ENCODE measurements around the gene TFAP2E. TPM values are rescaled to one million over a fixed set of nuclear protein-coding genes. Genes with fewer than 3 reads are reported as not detected.

TFAP2E gene
- total and polyA plus RNA-seq, 11 donors: 0.12 to 0.57 (median 0.29) TPM; not detected in 3

GRCh38 chr1:35559317-35559944 lies 13.7 kb upstream of the TFAP2E start:
- DNase-seq: no peak
- peak overlapping the region in 1 of 12 donors; percentile 92 for H3K4me3 ChIP-seq
- TF ChIP-seq POLR2A (IDR thresholded peaks at IDR 0.05): no peak
- TF ChIP-seq, protein P1, sequence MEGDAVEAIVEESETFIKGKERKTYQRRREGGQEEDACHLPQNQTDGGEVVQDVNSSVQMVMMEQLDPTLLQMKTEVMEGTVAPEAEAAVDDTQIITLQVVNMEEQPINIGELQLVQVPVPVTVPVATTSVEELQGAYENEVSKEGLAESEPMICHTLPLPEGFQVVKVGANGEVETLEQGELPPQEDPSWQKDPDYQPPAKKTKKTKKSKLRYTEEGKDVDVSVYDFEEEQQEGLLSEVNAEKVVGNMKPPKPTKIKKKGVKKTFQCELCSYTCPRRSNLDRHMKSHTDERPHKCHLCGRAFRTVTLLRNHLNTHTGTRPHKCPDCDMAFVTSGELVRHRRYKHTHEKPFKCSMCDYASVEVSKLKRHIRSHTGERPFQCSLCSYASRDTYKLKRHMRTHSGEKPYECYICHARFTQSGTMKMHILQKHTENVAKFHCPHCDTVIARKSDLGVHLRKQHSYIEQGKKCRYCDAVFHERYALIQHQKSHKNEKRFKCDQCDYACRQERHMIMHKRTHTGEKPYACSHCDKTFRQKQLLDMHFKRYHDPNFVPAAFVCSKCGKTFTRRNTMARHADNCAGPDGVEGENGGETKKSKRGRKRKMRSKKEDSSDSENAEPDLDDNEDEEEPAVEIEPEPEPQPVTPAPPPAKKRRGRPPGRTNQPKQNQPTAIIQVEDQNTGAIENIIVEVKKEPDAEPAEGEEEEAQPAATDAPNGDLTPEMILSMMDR (IDR thresholded peaks at IDR 0.05): no peak
- ATAC-seq: no peak
- H3K27me3 ChIP-seq: no peaks in the 10 kb centered on the region
- H3K27ac ChIP-seq: peak overlapping the region in 3 of 12 donors; percentile 94 to 99 (median 97)
- intact Hi-C loops (cut with DNase I): loop anchor here in 3 of 10 donors (2.0 to 10.0 kb wide), 3 partner anchors 107 to 365 kb away; partner anchors contain the start of gene SFPQ (in 2 of the 3)
- peaks cover 0 to 63% (median 38%) of the 10 kb centered on the region in 12 donors for H3K4me1 ChIP-seq
- H3K9me3 ChIP-seq: no peaks in the 10 kb centered on the region
- peaks cover 0 to 29% (median 22%) of the 10 kb centered on the region in 9 donors for H3K36me3 ChIP-seq
- 80 to 82% (median 81%) methylated on average over 7 of the region's 7 CpGs for WGBS, 4 donors

DNA sequence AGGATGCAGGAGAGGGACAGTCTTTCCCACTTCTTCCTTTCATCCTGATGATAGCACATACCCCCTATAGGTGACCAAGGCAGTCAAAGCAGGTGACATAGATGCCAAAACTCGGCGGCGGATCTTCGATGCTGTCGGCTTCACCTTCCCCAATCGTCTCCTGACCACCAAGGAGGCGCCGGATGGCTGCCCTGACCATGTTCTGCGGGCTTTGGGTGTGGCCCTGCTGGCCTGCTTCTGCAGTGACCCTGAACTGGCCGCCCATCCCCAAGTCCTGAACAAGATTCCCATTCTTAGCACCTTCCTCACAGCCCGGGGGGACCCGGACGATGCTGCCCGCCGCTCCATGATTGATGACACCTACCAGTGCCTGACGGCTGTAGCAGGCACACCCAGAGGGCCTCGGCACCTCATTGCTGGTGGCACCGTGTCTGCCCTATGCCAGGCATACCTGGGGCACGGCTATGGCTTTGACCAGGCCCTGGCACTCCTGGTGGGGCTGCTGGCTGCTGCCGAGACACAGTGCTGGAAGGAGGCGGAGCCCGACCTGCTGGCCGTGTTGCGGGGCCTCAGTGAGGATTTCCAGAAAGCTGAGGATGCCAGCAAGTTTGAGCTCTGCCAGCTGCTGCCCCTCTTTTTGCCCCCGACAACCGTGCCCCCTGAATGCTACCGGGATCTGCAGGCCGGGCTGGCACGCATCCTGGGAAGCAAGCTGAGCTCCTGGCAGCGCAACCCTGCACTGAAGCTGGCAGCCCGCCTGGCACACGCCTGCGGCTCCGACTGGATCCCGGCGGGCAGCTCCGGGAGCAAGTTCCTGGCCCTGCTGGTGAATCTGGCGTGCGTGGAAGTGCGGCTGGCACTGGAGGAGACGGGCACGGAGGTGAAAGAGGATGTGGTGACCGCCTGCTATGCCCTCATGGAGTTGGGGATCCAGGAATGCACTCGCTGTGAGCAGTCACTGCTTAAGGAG lies 12.6 kb upstream of the TFAP2E start:
- 54 to 60% (median 58%) methylated on average over 26 to 44 of the region's 44 CpGs for WGBS, 4 donors
- intact Hi-C loops (cut with DNase I): loop anchor here in 5 of 10 donors (2.0 to 10.0 kb wide), 5 partner anchors 108 to 366 kb away; partner anchors contain the start of gene SFPQ (in 1 of the 5)
- Histone ChIP-seq H3K4me3 (peak overlapping the region in 1 of 12 donors; percentile 25), H3K27ac (peak overlapping the region in 7 of 12 donors; percentile 13 to 62 (median 39)), H3K27me3 (no peaks in the 10 kb centered on the region), H3K9me3 (no peaks in the 10 kb centered on the region), H3K36me3 (peaks cover 0 to 40% (median 28%) of the 10 kb centered on the region in 9 donors), H3K4me1 (peaks cover 0 to 52% (median 27%) of the 10 kb centered on the region in 12 donors)
- TF ChIP-seq, protein P1 (IDR thresholded peaks at IDR 0.05): no peak
- no peak for TF ChIP-seq POLR2A (IDR thresholded peaks at IDR 0.05)
- DNase-seq: peak; percentile 71 to 85 (median 82)
- ATAC-seq: peak in 2 of 4 donors; percentile 19 to 47

- H3K36me3 ChIP-seq: peaks cover 0 to 40% (median 33%) of the 10 kb centered on the region in 9 donors
- peak overlapping the region in 5 of 12 donors; percentile 24 to 62 (median 39) for H3K27ac ChIP-seq
- TF ChIP-seq POLR2A (IDR thresholded peaks at IDR 0.05): no peak
- TF ChIP-seq, protein P1 (IDR thresholded peaks at IDR 0.05): no peak
- no peaks in the 10 kb centered on the region for H3K9me3 ChIP-seq
- H3K27me3 ChIP-seq: no peaks in the 10 kb centered on the region
- H3K4me1 ChIP-seq: peaks cover 0 to 43% (median 18%) of the 10 kb centered on the region in 12 donors
- WGBS, 4 donors: 73 to 86% (median 76%) methylated on average over 11 of the region's 11 CpGs
- peak overlapping the region in 1 of 12 donors; percentile 25 for H3K4me3 ChIP-seq
- ATAC-seq (no peak), DNase-seq (no peak)
- intact Hi-C loops (cut with DNase I): loop anchor here in 5 of 10 donors (2.0 to 10.0 kb wide), 5 partner anchors 109 to 367 kb away; partner anchors contain the start of gene SFPQ (in 1 of the 5)
Measured at GRCh38 chr1:35561297-35561971, 11.7 kb upstream of the TFAP2E start.
